ENCODE results near the gene PTPMT1.

- TF ChIP-seq CTCF (IDR thresholded peaks at IDR 0.05) (no peak), POLR2A (IDR thresholded peaks at IDR 0.05) (no peak), POLR2AphosphoS5 (IDR thresholded peaks at IDR 0.05; ENCODE audit: insufficient read depth in 1 of 2, low read depth in 1 of 2) (no peak)
Observed at GRCh38 chr11:47571357-47571729, 5.9 kb downstream of the PTPMT1 start.
